ENCODE measurements around the gene GLCCI1.

The GLCCI1 gene

DNA sequence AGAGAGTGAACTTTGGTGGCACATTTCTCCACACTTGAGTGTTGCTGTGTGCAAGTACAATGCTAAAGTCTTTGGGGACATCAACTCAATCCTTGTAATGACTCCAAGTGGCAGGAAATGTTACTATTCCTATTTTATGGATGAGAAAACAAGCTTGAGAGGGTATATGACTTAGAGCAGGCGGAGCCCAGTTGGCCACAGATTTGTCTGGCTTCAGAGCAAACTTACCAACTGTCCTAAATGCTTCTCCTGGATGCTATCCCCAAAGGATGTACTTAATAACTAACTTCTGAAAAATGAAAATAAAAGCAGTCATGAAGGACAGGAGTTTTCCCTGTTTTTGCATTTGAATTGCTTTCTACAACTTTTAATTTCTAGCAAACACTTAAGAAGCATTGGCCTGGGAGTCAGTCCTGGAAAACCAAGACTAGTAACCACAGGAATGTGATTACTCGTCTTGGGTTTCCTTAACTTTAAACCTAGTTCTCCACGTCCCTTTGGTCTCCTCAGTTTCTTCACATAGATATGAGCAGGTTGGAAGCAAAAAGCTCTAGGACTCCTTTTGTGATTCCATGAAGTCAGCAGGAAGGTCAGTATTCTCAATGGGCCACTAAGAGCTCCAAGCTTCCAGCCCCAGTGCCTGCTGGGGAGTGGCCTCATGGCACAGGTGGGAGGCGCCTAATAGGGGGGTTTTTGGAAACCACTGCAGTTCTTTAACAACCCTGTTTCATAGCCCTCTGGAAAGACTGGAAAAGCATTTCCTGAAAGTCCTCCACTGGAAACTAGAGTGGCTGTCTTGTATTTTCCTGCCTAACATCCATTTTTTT is 140.8 kb downstream of the GLCCI1 start:
- peak; percentile 74 for DNase-seq

DNA sequence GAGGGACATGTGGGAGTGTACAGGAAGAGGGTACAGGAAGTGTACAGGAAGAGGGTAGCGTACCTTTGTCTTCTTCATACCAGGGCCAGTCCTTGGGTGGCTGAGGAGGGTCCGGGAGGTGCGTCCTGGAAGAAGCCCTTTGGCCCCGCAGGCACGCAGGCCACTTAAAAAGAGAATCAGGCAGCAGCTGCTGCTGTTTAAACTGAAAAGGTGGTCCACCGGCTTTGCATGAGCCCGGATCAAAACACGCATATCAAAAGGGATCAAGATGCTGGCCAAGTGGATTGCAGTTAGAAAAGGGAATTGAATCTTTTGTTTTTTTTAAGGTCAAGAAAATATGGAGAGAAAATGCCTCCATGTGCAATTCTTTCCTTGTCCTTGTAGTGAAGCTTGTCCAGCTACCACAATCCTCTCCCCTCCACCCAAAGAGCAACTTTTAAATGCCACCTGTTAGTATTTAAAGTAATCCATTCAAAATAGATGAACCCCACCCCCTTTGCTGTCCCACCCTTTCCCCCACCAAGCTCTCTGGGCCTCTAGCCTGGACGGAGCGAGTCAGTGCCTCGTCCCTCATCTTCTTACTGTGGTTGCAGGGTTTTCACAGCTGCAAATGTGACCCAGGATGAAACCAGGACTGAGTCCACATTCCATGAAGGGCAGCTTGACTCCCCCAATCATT is 142.8 kb downstream of the GLCCI1 start:
- DNase-seq = no peak

DNA sequence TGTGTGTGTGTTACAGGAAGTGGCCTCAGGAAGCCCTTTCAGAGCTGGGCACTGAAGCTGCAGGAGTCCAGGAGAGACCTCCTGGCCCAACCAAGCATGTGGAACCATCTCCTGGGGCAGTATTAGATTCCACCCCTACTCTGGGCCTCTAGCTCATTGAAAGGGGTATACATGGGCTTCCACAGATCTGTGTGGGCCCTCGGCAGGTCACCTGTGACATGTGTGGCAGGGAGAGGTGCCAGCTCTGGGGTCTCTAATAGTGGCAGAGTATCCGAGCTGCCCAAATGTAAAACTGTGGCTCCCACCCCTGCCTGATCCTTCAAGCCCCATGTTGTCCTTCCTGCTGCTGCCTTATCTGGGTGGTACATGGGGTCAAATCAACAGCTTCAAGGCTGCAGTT is 144.1 kb downstream of the GLCCI1 start:
- DNase-seq = no peak

- DNase-seq = no peak
These were observed 144.6 kb downstream of the GLCCI1 start for GRCh38 chr7:8113184-8113583.

DNA sequence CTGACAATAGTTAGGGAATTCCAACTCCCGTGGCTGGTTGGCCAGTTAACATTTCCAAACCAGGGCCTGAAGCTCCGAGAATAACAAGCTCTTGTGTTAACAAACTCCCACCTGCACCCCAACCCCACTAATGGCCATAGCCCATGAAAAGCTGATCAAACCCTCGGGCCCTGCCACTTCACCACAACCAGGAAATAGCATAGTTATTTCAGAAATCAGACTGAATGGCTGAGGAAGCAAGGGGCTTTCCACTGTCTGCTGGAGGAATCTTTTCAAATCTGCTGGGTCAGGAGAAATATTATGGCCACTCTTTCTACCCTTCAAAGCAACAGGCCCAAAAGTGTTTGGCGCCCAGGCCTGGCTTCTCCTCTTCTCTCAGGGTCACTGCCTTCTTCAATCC is 145.6 kb downstream of the GLCCI1 start:
- DNase-seq = no peak

GRCh38 chr7:8115547-8116402 is 147.2 kb downstream of the GLCCI1 start:
- DNase-seq = no peak

DNA sequence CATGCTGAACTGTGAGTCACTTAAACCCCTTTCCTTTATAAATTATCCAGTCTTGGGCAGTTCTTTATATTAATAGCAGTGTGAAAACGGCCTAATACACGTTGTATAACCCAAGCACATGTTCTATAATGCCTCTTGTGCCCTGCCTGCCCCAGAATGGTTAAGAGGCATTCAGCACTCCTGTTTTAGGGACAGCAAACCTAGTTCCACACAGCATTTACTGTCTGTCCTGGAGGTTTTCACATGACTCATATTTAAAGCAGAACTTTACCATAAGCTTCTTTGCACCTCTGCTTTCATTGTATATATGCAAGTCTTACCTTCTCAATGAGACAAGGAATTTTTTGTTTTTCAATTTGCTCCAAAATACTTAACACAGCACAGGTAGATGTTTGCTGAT is 148.6 kb downstream of the GLCCI1 start:
- DNase-seq = no peak

DNA sequence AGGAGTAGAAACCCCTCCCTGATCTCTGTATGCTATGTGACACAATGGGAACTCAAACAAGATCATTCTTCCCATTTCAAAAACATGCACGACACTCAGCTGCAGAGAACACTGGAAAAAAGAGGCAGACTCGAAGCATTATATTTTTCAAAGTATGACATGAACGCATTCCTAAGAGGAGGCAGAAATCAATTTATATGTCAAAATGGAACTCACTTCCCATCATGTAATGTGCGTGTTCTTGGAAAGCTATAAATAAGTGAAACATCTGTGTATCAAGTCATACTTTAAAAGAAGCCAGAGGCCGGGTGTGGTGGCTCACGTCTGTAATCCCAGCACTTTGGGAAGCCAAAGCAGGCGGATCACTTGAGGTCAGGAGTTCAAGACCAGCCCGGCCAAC is 150.7 kb downstream of the GLCCI1 start:
- DNase-seq = no peak

DNA sequence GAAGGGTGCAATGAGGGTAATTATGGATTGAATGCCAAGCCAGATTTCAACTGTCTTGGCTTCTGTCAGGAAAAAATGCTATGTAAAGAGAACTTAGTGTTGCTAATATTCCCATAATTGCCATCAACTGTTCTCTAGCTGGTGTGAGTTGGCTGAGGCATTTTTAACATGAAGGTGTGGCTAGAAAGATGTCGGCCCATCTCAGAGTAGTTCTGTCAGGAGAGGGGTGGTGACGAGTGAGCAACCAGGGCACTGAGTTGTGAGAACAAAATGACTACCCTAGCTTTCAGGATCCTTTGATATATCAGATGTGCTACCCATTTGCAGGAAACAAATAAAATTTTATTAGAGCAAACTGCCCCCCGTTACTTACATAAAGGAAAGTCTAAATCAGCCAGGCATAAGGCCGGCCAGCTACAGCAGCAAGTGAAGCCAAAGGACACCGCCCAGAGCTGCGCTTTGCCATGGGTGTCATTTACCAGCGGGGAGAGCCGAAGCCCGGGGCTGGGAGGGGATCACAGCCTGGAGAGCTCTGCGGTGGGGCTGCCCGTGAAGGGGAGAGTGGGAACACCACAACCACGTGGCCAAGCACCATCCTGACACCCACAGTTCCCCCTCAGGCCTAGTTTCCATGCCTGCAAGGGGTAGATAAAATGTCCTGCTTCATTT is 151.9 kb downstream of the GLCCI1 start:
- no peak for DNase-seq

- DNase-seq = no peak
These were observed 152.6 kb downstream of the GLCCI1 start for GRCh38 chr7:8121243-8121642.

DNA sequence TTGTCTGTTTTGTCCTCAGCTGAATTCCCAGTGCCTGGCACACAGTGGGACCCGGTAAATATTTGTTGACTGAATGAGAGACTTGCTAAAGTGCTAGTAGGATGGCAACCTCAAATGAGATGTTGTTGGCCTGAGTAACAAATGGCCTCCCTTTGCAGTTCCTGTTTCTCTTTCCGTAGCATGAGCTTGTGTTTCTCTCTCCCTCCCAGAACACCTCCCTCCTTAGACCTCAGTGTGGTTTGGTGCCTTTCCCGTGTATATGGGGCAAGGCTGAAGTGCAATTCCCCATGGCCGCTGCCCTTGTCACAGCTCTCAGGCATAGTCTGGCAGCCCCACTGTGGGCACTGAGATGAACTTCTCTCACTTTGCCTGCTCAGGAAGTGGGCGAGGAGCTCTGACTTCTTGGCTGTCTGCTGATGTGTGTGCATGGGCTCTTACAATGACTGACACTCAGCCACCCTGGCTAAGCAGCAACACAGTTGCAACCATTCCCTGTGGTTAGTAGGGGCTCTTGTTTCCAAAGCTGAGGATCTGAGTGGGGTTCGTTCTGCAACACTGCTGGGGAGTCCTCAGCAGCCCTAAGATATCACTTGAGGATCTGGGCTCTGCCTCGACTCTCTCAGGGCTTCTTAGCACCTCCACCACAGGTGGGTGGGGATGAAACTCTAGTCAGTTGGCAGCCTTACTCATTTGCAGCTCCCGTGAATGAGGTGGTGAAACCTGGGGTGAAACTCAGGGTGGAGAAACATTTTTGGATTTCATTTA is 157.3 kb downstream of the GLCCI1 start:
- DNase-seq = no peak

DNA sequence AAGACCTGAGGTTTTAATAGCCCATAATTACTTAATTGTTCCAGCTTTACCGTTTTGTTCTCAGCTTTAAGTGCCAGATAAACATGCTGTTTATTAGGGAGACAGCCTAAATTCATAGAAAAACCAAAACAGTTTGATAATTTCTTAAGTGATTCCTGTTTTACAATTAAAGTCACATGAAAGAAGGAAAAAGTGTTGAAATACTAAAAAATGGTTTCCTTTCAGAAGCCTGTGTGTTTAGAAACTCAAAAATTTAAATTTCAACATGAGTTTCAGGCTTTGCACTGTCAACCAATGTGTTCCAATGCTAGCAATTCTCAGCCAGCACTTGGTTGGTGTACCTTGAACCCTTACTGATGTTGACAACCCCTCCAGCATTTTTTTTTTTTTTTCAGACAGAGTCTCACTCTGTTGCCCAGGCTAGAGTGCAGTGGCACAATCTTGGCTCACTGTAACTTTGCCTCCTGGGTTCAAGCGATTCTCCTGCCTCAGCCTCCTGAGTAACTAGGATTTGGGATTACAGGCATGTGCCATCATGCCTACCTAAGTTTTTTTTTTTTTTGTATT is 158.1 kb downstream of the GLCCI1 start:
- no peak for DNase-seq

DNA sequence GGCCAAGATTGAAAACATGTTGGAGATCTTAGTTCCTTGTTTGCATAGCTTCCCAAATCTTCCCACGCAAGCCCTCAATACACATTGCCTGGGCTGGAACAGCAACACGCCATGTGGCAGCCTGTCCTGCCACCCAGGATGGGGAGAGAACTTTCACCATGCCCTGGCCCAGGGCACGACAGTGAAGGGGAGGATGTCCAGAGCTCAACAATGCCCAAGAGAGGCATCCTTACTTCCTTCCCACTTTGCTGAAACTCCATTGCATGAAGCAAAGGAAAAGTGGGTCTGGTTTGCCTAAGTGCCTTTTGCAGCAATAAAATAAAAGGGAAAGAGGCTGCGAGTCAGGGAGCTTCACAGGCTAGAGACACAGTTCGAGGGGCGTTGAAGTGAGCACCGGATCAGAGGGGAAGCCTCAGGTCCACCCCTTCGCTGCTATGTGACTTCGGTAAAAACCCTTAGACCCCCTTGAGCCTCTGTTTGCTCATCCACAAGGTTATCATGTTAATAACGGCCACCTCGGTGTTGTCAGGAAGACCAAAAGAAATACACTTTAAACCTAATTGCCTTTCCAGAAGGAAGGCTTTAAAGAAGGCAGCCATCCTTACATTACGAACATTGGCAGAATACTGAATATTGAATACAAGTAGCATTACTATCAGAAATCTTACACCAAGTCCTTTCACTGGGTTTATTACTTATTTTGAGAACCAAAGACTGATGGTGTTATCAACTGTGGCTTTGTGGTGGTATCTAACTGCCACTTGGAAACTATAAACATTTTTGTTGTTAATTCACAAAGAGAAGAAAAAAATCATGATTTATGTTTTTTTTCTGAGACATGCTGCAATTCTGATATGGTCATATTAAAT is 160.1 kb downstream of the GLCCI1 start:
- no peak for DNase-seq

DNA sequence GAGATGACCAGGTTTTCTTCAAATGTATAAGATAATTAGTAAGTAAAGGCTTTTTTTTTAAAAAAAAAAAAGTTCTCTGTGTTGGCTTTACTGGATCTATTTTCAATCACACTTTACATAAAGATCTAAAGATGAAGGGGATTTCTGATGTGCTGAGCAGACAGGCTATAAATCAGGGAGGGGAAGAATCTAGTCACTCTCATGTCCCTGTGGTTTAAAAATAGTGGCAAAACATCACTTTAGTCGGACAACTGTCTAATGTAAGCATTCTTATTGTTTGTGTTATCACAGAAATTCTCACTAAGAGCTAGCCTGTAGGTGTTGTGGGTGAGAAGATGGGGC is 160.7 kb downstream of the GLCCI1 start:
- DNase-seq = no peak

DNA sequence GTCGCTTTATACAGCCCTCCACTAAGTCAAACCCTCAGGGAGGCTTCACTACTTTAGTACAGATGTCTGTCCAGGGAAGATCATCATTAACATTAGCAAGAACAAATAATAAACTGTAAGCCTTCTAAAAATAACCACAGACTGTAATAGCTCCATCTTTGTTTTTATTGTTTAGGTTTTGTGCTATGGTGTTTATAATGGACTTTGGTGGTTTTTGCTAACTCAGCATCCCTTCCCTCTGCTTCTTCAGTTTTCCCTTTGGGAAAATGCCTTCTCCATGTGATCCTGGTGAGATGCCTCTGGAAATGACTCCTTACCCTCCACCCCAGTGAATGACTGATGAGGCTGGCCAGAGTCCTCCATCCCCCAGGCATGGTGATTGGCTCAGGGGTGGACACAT is 162.1 kb downstream of the GLCCI1 start:
- DNase-seq = no peak

DNA sequence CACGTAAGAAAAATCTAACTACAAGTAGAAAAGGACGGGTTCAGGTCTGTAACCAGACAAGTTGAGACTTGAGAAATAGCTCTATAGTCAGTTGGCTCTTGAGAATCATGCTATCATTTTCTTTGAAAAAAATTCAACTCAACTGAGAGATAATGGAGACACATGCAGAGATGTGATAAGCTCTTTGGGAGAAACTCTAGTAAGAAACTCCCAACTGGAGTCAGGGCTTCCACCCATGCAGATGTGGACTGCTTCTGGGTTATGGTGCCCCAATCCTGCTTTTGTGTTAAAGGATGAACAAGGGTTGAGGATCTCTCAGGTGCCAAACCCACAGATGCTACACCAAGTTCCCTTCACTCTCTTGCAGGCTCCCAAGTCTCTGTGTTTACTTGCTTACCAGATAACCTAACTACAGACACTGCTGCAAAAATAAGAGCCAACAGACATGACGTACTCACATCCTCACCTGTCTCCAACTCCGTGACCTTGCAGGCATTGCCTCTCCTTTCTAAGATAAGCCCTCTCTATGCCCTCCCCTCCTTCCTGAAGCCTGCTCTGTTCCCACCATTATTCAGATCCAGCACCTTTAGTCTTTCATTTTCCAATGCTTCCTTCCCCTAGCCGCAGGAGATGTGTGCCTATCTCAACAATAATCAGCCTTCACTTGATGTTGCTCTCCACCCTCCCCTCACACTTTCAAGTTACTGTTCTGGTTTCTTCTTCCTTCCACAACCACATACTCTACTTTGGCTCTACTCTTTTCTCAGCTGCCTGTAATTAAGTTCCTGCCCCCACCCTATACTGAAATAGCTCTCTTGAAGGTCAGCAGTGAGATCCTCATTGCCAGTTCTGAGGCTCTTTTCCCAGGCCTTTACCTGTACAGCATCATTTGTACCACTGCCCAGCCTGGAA is 163.4 kb downstream of the GLCCI1 start:
- no peak for DNase-seq

GRCh38 chr7:8133188-8133848 is 164.7 kb downstream of the GLCCI1 start:
- DNase-seq = no peak

GRCh38 chr7:8134089-8134733 is 165.6 kb downstream of the GLCCI1 start:
- DNase-seq = no peak

GRCh38 chr7:8135417-8135816 is 166.8 kb downstream of the GLCCI1 start:
- no peak for DNase-seq

Data from NCI-H226 (cell line).